Panc1 (cell line): ENCODE results near the gene PICALM. TPM values are rescaled to one million over a fixed set of nuclear protein-coding genes. Genes with fewer than 3 reads are reported as not detected.
A peak's percentile ranks its signal among the peaks of the same experiment; 100 is the strongest.

Experiments used
- ATAC-seq: fragments of 200-7000 bp; cut with Tn5 transposase; 2 replicates; pipeline ENCODE4 v1.9.1; 2020; ENCODE audit warnings: mild to moderate bottlenecking, moderate library complexity
- BruUV-seq: library from RNA; stranded (reverse); fragments of 400-500 nt; replicated peaks from 2 replicates; lab custom pipeline; 2021; lab: Mats Ljungman, UMichigan
- CTCF ChIA-PET: fragments of 300-600 bp; sonication (Branson Sonifier 250); formaldehyde crosslinking; loops from one replicate; lab custom pipeline; 2022; ENCODE audit warnings: antibody characterized with exemption; lab: Charles Lee
- POLR2A ChIA-PET: fragments of 300-600 bp; sonication (Branson Sonifier 250); formaldehyde crosslinking; loops from one replicate; lab custom pipeline; 2022; ENCODE audit warnings: antibody characterized with exemption; lab: Charles Lee
- DNase-seq: peaks from one replicate; pipeline ENCODE4 v3.0.0-alpha.2; 2010; ENCODE audit warnings: low read depth, low spot score
- H3K27ac ChIP-seq: 2 replicates; pipeline ENCODE4 v1.5.1; 2011; ENCODE audit warnings: mild to moderate bottlenecking, low read length, inconsistent platforms
- H3K27me3 ChIP-seq: fragments of 200-500 bp; sonication (Bioruptor generic); 2 replicates; pipeline ENCODE4 v1.6.0; 2014; ENCODE audit warnings: low read length, inconsistent platforms; ENCODE audit not compliant: control insufficient read depth, insufficient read depth
- H3K36me3 ChIP-seq: fragments of 200-500 bp; sonication (Bioruptor generic); 2 replicates; pipeline ENCODE4 v1.5.1; 2014; ENCODE audit warnings: inconsistent platforms, mild to moderate bottlenecking, low read length, moderate library complexity; ENCODE audit not compliant: control insufficient read depth, insufficient read depth
- H3K4me1 ChIP-seq: 2 replicates; pipeline ENCODE4 v1.5.1; 2011; ENCODE audit warnings: inconsistent platforms, mild to moderate bottlenecking, low read length, moderate library complexity; ENCODE audit not compliant: control insufficient read depth, insufficient read depth
- H3K4me3 ChIP-seq, 2 experiments: 2 replicates each; pipeline ENCODE4 v1.5.1; 2011 to 2012; ENCODE audit warnings: low read depth in 2 of 2, low read length in 2 of 2, mild to moderate bottlenecking in 2 of 2, inconsistent platforms in 1 of 2, moderate library complexity in 1 of 2
- H3K9me3 ChIP-seq: fragments of 200-500 bp; sonication (Bioruptor generic); 2 replicates; pipeline ENCODE4 v1.5.1; 2014; ENCODE audit warnings: low read depth, mild to moderate bottlenecking, inconsistent platforms, low read length, moderate library complexity; ENCODE audit not compliant: control insufficient read depth, insufficient read depth
- CTCF ChIP-seq: fragments of 450-650 bp; IDR thresholded peaks from 2 replicates; pipeline ENCODE4 v1.5.1; 2017; ENCODE audit warnings: mild to moderate bottlenecking
- POLR2AphosphoS5 ChIP-seq: IDR thresholded peaks from 2 replicates; pipeline ENCODE4 v1.6.1; 2012; ENCODE audit warnings: mild to moderate bottlenecking, low read depth, low read length, moderate library complexity
- REST ChIP-seq, 2 experiments: IDR thresholded peaks; 2 replicates each; pipeline ENCODE4 v1.6.1; 2011 to 2012; ENCODE audit warnings: low read depth in 2 of 2, control low read depth in 1 of 2, low read length in 1 of 2, mild to moderate bottlenecking in 1 of 2, moderate library complexity in 1 of 2; ENCODE audit not compliant: insufficient read depth in 1 of 2
- SIN3A ChIP-seq: IDR thresholded peaks from 2 replicates; pipeline ENCODE4 v1.6.1; 2012; ENCODE audit warnings: low read depth, mild to moderate bottlenecking, low read length, moderate library complexity, borderline replicate concordance; ENCODE audit not compliant: insufficient read depth
- TCF7L2 ChIP-seq: IDR thresholded peaks from 2 replicates; pipeline ENCODE4 v1.6.1; 2011; ENCODE audit warnings: mild to moderate bottlenecking, low read depth, low read length, inconsistent platforms
- in situ Hi-C: cut with HindIII; loops from 2 replicates; pipeline ENCODE4 v1.10.0; 2016; ENCODE audit warnings: low sequenced_read_pairs, low pct_unique_long_range_greater_than_20kb
- intact Hi-C: fragments of 100-400 bp; cut with micrococcal nuclease; formaldehyde crosslinking; loops from one replicate; pipeline ENCODE4 v1.10.0; 2022; ENCODE audit not compliant: unreplicated experiment
- total RNA-seq: library from RNA; stranded (reverse); gene quantifications from one replicate; pipeline ENCODE4 v1.2.1, GENCODE V29; 2021; ENCODE audit not compliant: unreplicated experiment

PICALM gene
- total RNA-seq, 1 experiment from 2014 or later: 153 TPM

- Histone ChIP-seq H3K4me3 (no peak overlapping the region), H3K27me3 (no peaks in the 10 kb centered on the region), H3K36me3 (no peaks in the 10 kb centered on the region), H3K27ac (no peak overlapping the region), H3K9me3 (no peaks in the 10 kb centered on the region), H3K4me1 (no peaks in the 10 kb centered on the region)
- POLR2A ChIA-PET: no interaction called here
- ATAC-seq (peak; percentile 42; the same call in 1 of the 2 replicates), DNase-seq (no peak)
- intact Hi-C loops: no loop called here
- CTCF ChIA-PET: no interaction called here
- no TSS peak for BruUV-seq
- TF ChIP-seq SIN3A (no peak), CTCF (no peak)
- in situ Hi-C loops: no loop called here
Observed at GRCh38 chr11:86108890-86109638, 40.2 kb upstream of the PICALM start.

GRCh38 chr11:86108191-86108590 is 39.3 kb upstream of the PICALM start:
- ATAC-seq (no peak), DNase-seq (no peak)
- intact Hi-C loops: no loop called here
- no peak overlapping the region for H3K27ac ChIP-seq
- H3K4me3 ChIP-seq: no peak overlapping the region
- no TSS peak for BruUV-seq
- in situ Hi-C loops: no loop called here
- TF ChIP-seq SIN3A (no peak), REST (IDR thresholded peaks at IDR 0.05; ENCODE audit: insufficient read depth in 1 of 2, low read depth in 2 of 2, low read length in 1 of 2) (no peak), POLR2AphosphoS5 (no peak), TCF7L2 (no peak), CTCF (no peak)
- CTCF ChIA-PET: no interaction called here
- POLR2A ChIA-PET: no interaction called here
- H3K27me3 ChIP-seq: no peaks in the 10 kb centered on the region
- no peaks in the 10 kb centered on the region for H3K4me1 ChIP-seq
- no peaks in the 10 kb centered on the region for H3K9me3 ChIP-seq
- no peaks in the 10 kb centered on the region for H3K36me3 ChIP-seq
